Activated CD4-positive, alpha-beta memory T cell treated with anti-CD3 and anti-CD28 coated beads, Interleukin-2, amount 10 ng/mL, durations not matched to agents 7 days and 5 days (primary cell): Measurements from ENCODE around the gene ABCC5. TPM values are rescaled to one million over a fixed set of nuclear protein-coding genes. Genes with fewer than 3 reads are reported as not detected.

Source experiments
- CTCF ChIA-PET: fragments of 350-600 bp; sonication (Branson Sonifier 250); formaldehyde crosslinking; loops from one replicate; lab custom pipeline; 2021; ENCODE audit warnings: antibody characterized with exemption, inconsistent platforms; lab: Charles Lee
- POLR2A ChIA-PET: fragments of 350-600 bp; sonication (Branson Sonifier 250); formaldehyde crosslinking; loops from one replicate; lab custom pipeline; 2021; ENCODE audit warnings: antibody characterized with exemption; lab: Charles Lee
- DNase-seq: peaks from one replicate; pipeline ENCODE4 v3.0.0-alpha.2; 2020
- H3K27ac Mint-ChIP-seq: one replicate; pipeline ENCODE4 v1.8.0; 2021; ENCODE audit warnings: mild to moderate bottlenecking, mixed read lengths
- H3K27me3 Mint-ChIP-seq: one replicate; pipeline ENCODE4 v1.8.0; 2021; ENCODE audit warnings: mixed read lengths
- H3K36me3 Mint-ChIP-seq: one replicate; pipeline ENCODE4 v1.8.0; 2021; ENCODE audit warnings: low read depth, mixed read lengths
- H3K4me1 Mint-ChIP-seq: one replicate; pipeline ENCODE4 v1.8.0; 2021; ENCODE audit warnings: mixed read lengths
- H3K4me3 Mint-ChIP-seq: one replicate; pipeline ENCODE4 v1.8.0; 2021; ENCODE audit warnings: mild to moderate bottlenecking, mixed read lengths
- H3K9me3 Mint-ChIP-seq: one replicate; pipeline ENCODE4 v1.8.0; 2021; ENCODE audit warnings: mixed read lengths
- total RNA-seq, 2 experiments: library from RNA; stranded (reverse); gene quantifications; one replicate each; pipeline ENCODE4 v1.2.3, GENCODE V29; 2021

The ABCC5 gene
- total RNA-seq, 2 experiments from 2014 or later: 24.1 to 25.3 TPM

DNA sequence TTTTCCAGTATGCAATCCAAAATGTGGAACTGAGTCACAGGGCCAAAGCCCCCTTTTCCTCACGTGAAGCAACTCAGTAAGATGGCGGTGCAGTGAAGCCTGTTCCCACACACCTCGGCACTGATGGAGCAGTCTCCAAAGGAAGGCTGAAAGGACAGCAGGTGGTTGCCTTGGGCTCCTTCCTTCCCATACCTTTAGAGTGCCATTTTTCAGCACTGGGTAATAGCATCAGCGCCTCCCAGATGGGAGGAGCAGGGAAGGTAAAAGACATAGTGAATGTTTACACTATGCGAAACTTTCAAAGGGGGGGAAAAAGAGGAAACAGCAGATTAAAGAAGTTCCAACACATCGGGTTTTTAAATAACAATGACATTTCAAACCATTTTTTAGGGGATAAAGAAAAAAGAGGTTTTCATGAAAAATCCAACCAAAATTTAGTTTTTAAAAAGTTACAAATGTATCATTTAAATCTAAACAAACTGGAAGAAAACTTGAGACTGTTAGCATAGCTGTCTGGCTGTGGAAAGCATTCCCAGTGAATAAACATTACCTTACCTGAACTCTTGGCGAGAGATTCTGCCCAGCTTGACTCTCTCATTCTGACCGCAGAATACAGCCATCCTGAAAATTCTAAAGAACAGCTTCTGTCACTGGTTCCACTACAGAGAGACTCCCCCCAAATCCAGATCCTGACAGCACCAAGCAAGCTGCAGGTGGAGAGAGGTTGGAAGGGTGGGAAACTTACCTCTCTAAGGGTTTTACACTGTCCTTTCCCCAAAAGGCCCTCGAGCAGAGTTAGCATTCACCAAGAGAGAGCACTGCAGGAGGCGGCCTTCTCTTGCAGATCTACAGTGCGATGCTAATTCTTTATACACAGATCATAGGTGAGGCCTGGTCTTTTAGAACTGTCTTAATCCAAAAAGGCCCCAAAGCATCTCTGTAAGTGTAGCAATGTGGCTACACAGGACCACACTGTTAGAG, 32.6 kb downstream of the ABCC5 start:
- no peak for DNase-seq
- CTCF ChIA-PET: interaction anchor here (0.5 kb wide), 1 partner anchor 271 kb away, joined by 4 read pairs; no protein-coding TSS in a partner anchor
- Mint-ChIP-seq H3K4me1 (no peaks in the 10 kb centered on the region), H3K27me3 (no peaks in the 10 kb centered on the region), H3K4me3 (no peak overlapping the region), H3K9me3 (no peaks in the 10 kb centered on the region), H3K36me3 (peaks cover 13% of the 10 kb centered on the region), H3K27ac (no peak overlapping the region)
- POLR2A ChIA-PET: no interaction called here

DNA sequence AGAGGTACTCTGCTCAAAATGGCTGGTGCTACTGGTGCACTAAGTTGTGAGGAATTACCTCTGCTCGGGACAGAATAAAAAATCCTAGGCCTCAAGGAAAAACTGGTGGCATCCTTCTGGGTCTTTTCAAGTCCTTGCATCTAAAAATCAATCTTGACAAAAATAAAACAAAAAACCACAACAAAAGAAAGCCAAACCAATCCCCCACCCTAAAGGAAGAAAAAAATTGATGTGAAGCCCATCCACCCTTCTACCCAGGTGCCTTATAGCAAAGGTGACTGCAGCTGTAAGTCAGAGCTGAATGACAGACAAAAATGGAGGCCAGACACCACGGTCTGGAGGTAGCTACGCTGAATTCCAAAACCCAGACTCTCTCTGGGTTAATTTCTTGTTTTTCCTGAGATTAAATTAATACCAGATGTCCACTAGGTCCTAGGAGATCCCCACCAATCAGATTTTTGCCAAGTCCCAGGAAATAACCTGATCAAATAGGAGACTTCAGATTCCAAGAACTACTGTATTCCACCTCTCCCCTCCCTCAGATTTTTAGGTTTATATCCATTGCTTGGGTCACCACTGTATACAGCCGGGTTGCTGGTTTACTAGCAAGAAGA, 33.5 kb downstream of the ABCC5 start:
- ChIA-PET CTCF (no interaction called here), POLR2A (no interaction called here)
- Mint-ChIP-seq H3K27ac (no peak overlapping the region), H3K36me3 (peaks cover 13% of the 10 kb centered on the region), H3K9me3 (no peaks in the 10 kb centered on the region), H3K4me3 (no peak overlapping the region), H3K4me1 (no peaks in the 10 kb centered on the region), H3K27me3 (no peaks in the 10 kb centered on the region)
- DNase-seq: no peak

DNA sequence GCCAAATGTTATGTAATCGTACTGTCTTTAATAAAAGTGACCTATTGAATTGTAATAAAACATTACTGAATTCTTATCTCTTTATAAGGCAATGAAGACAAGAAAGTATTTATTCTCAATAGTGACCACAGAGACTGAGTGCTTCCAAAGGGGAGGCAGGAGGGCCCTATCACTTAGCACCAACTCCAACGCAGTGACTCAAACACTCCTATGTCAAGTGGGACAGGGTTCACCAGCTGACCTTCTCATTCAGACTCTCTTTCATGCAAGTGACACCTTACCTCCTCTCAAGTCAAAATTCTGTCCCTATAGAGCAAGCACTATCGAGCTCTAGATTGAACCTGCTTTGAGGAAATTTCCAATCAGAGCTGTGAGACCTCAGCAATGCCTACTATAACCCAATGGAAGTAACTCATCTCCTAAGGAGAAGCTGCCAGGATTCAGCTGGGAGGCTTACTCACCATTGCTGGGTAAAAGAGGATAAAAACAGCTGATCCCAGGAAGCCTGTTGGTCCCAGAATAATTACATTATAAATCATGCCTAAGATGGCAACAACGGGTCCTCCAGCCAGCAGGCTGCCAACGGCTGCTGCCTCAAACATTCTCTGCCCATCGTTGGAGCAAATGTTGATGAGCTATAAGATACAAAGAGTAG, 35.6 kb downstream of the ABCC5 start:
- POLR2A ChIA-PET: no interaction called here
- Mint-ChIP-seq H3K9me3 (no peaks in the 10 kb centered on the region), H3K4me3 (no peak overlapping the region), H3K27ac (no peak overlapping the region), H3K27me3 (no peaks in the 10 kb centered on the region), H3K4me1 (no peaks in the 10 kb centered on the region), H3K36me3 (peaks cover 6% of the 10 kb centered on the region)
- no peak for DNase-seq
- CTCF ChIA-PET: no interaction called here

DNA sequence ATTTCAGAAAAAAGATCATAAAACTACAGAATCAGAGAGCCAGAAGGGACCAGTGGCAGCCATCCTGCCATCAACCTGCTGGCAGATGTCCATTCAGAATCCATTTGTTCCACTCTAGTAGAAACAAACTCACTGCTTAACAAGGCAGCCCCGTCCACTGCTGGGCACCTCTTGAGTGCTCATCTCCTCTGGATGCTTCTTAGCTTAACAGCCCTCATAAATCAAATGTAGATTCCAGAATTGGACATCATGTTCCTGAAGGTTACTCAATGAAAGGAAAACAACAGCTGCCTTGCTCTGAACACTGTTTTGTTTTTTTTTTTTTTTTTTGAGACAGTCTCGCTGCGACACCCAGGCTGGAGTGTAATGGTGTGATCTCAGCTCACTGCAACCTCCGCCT, 37.3 kb downstream of the ABCC5 start:
- Mint-ChIP-seq H3K4me1 (peaks cover 10% of the 10 kb centered on the region), H3K4me3 (no peak overlapping the region), H3K9me3 (no peaks in the 10 kb centered on the region), H3K27me3 (no peaks in the 10 kb centered on the region), H3K36me3 (peaks cover 7% of the 10 kb centered on the region), H3K27ac (no peak overlapping the region)
- POLR2A ChIA-PET: no interaction called here
- DNase-seq: no peak
- CTCF ChIA-PET: no interaction called here

DNA sequence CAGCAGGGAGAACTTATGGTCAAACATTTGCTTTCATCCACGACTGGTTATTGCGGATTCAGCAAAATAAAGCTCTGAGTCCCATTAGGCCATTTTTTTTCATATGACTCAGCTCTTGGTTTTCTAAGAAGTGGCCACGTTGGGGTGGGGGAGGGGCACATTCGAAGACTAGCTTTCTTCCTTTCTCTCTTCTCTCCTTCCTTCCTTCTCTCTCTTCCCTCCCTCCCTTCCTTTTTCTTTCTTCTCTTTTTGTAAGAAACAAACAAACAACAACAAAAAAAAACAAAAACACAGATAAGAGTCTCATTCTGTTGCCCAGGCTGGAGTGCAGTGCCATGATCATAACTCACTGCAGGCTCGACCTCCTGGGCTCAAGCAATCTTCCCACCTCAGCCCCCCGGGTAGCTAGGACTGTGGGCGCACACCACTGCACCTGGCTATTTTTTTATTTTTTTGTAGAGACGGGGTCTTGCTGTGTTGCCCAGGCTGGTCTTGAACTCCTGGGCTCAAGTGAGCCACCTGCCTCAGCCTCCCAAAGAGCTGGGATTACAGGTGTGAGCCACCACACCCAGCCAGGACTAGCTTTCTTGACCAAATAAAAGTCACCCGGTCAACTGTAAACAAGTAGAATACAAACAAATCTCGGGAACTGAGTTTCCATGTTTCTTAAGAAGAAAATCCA, 41.6 kb downstream of the ABCC5 start:
- ChIA-PET POLR2A (no interaction called here), CTCF (interaction anchor here (1.1 kb wide), 1 partner anchor 13 kb away, joined by 3 read pairs; no protein-coding TSS in a partner anchor)
- no peak for DNase-seq
- Mint-ChIP-seq H3K4me3 (no peak overlapping the region), H3K9me3 (no peaks in the 10 kb centered on the region), H3K27me3 (no peaks in the 10 kb centered on the region), H3K27ac (no peak overlapping the region), H3K36me3 (peaks cover 7% of the 10 kb centered on the region), H3K4me1 (peaks cover 10% of the 10 kb centered on the region)

DNA sequence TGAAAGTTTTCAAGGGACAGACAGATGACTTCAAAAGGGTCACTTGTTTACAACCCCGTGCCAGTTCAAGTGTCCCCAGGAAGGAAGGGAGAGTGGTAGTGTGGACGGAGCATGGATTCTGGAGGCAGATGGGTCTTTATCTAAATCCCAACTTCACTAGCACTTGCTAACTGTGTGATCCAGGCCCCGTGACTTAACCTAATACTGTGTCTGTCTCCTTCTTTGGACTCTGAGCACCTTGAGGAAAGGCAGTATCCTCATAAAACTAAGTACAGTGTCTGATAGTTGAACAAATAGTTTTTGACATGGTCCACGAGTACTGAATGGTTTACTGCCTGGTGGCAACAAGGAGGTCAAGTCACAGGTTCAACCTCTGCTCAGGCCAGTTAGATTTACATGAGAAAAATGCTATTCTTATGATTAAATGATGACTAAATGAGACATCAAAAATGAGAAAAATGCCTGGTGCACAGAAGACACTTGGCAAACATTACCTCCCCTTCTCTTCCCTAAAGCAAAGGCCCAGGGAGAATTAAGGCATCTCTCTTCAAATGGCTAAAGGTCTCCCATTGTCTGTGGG, 48.9 kb downstream of the ABCC5 start:
- ChIA-PET POLR2A (no interaction called here), CTCF (no interaction called here)
- Mint-ChIP-seq H3K4me1 (no peaks in the 10 kb centered on the region), H3K27ac (no peak overlapping the region), H3K27me3 (no peaks in the 10 kb centered on the region), H3K36me3 (no peaks in the 10 kb centered on the region), H3K4me3 (no peak overlapping the region), H3K9me3 (no peaks in the 10 kb centered on the region)
- no peak for DNase-seq

DNA sequence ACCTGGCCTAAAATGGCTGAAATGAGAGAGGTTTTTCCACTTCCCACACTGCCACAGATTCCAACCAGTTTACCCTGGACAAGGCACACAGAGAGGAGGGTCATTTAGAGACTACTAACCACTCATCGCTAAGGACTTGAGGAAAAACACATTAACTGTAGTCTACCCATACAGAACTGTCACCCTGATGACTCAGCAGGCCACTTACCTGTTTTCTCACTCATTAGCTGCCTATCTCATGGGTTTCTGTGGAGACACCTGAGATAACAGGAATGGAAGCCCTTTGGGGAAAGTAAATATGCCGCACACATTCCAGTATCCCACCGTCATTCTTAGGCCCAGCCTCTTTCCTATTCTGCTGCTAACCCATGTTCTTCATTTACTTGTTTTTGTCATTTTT, 50.0 kb downstream of the ABCC5 start:
- CTCF ChIA-PET: no interaction called here
- Mint-ChIP-seq H3K4me1 (no peaks in the 10 kb centered on the region), H3K27me3 (no peaks in the 10 kb centered on the region), H3K27ac (no peak overlapping the region), H3K9me3 (no peaks in the 10 kb centered on the region), H3K4me3 (no peak overlapping the region), H3K36me3 (no peaks in the 10 kb centered on the region)
- POLR2A ChIA-PET: no interaction called here
- no peak for DNase-seq

DNA sequence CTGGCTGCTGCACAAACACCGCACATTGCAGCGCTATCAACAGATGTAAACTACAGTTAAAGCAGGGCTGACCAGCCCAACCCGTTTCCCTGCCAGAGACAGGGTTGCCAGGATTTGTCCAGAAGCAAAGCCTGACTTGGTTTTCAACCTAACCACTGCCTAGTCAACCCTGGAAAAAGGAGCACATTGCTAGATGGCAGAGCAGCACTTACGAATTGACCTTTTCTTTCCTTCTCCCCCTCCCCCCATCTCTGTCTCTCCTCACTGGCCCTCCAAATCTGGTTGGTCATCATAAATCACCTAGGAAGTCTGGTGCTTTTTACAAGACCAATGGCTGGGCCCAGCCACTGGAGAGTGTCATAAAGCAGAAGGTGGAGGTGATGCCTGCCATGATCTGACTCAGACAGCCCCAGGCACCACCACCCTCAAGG, 51.3 kb downstream of the ABCC5 start:
- Mint-ChIP-seq H3K27me3 (no peaks in the 10 kb centered on the region), H3K27ac (no peak overlapping the region), H3K36me3 (no peaks in the 10 kb centered on the region), H3K9me3 (no peaks in the 10 kb centered on the region), H3K4me1 (no peaks in the 10 kb centered on the region), H3K4me3 (no peak overlapping the region)
- no peak for DNase-seq
- CTCF ChIA-PET: no interaction called here
- POLR2A ChIA-PET: no interaction called here

DNA sequence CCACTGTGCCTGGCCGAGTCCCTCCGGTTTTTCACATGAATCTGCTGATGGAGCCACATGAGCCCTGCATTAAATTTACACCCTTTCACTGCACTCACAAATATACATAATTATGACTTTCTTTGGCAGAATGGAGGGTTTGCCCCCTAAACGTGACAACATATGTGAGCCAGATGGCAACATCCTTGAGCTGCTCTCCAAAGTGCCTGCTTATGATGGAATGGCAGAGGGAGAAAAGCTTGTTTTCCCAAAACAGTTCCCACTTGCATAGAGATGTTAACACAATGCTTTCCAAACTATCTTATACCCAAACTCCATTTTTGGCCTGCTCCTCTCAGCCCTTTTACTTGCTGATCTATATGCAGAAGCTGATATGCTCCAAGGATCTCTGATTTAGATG, 54.9 kb downstream of the ABCC5 start:
- ChIA-PET CTCF (interaction anchor here (0.6 to 1.0 kb wide), 2 partner anchors 14 to 263 kb away, joined by 3 read pairs; no protein-coding TSS in a partner anchor), POLR2A (no interaction called here)
- no peak overlapping the region for H3K4me3 Mint-ChIP-seq
- DNase-seq: no peak
- no peak overlapping the region for H3K27ac Mint-ChIP-seq
- no peaks in the 10 kb centered on the region for H3K27me3 Mint-ChIP-seq
- H3K9me3 Mint-ChIP-seq: no peaks in the 10 kb centered on the region
- H3K36me3 Mint-ChIP-seq: peaks cover 5% of the 10 kb centered on the region
- no peaks in the 10 kb centered on the region for H3K4me1 Mint-ChIP-seq

DNA sequence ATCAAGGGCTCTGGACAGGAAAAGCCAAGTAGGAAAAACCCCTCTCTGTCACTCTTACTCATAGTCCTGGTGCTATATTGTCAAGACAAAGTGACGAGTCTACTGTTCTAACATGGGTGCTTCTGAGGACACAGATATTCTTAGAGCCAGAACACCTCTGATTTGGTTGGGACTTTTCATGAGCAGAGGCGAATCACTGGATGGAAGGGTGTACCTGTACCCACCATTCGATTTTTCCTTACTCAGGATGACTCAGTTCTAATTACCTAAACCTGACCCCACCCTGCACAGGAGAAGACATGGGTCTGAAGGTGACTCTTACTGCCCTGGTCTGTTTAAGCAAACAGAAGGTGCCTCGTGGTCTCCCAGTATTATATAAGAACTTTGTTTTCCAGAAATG, 58.5 kb downstream of the ABCC5 start:
- POLR2A ChIA-PET: no interaction called here
- Mint-ChIP-seq H3K36me3 (peaks cover 8% of the 10 kb centered on the region), H3K4me3 (no peak overlapping the region), H3K27me3 (no peaks in the 10 kb centered on the region), H3K9me3 (peaks cover 2% of the 10 kb centered on the region), H3K4me1 (no peaks in the 10 kb centered on the region), H3K27ac (no peak overlapping the region)
- DNase-seq: no peak
- CTCF ChIA-PET: no interaction called here

DNA sequence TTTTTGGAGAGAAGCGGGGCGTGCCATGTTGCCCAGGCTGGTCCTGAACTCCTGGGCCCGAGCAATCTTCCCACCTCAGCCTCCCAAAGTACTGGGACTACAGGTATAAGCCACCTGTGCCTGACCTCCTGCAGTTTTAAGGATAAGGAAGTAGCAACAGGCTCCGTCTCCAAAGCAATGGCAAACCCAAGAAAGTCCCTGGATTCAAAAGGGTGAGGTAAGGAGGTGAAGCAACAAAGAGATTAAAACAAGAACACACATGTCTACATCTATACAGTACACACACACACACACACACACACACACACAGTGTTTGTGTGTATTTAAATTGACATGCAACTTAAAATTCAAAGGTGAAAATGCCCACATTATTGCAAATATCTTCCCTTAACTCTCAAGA, 58.9 kb downstream of the ABCC5 start:
- Mint-ChIP-seq H3K4me1 (no peaks in the 10 kb centered on the region), H3K27me3 (no peaks in the 10 kb centered on the region), H3K27ac (no peak overlapping the region), H3K9me3 (peaks cover 2% of the 10 kb centered on the region), H3K4me3 (no peak overlapping the region), H3K36me3 (peaks cover 8% of the 10 kb centered on the region)
- ChIA-PET POLR2A (no interaction called here), CTCF (no interaction called here)
- DNase-seq: no peak

DNA sequence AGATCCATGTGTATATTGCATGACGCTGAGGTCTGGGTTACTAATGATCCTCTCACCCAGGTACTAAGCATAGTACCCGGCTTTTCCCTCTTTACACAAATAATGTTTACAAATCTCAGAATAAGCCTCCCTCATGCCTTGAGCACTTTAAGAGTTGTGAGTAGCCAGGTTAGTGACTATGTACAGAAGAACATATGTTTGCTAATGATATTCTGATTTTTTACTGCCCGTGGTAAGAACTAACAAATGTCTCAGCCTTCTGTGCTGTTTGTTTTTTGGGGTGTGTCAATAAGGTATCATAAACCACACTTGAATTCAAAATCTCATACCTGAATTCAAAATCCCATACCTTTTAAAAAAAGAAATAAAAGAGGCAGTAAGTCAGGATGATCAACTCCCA, 59.5 kb downstream of the ABCC5 start:
- Mint-ChIP-seq H3K36me3 (peaks cover 8% of the 10 kb centered on the region), H3K9me3 (peaks cover 2% of the 10 kb centered on the region), H3K4me1 (no peaks in the 10 kb centered on the region), H3K27ac (no peak overlapping the region), H3K27me3 (no peaks in the 10 kb centered on the region), H3K4me3 (no peak overlapping the region)
- ChIA-PET CTCF (no interaction called here), POLR2A (no interaction called here)
- no peak for DNase-seq
